Astrocyte of the cerebellum (primary cell): ENCODE results near the gene UBE2E2.
"Not testable (repeated sequence)": the region's sequence is repeated elsewhere in the genome, so short reads cannot be mapped to it uniquely, and the experiment has no call there.

ENCODE experiments used
- DNase-seq: peaks from one replicate; pipeline ENCODE4 v3.0.0-alpha.2; 2011; ENCODE audit warnings: low read depth
- H3K4me3 ChIP-seq: 2 replicates; pipeline ENCODE4 v1.5.1; 2011; ENCODE audit warnings: mild to moderate bottlenecking, low read depth, low read length, moderate library complexity
- in situ Hi-C: cut with HindIII; loops from 2 replicates; pipeline ENCODE4 v1.10.0; 2017; ENCODE audit warnings: low sequenced_read_pairs
- TF ChIP-seq, protein P1 (sequence below): IDR thresholded peaks from 2 replicates; pipeline ENCODE4 v1.5.1; 2012; ENCODE audit warnings: low read length, low read depth, moderate library complexity, mild to moderate bottlenecking; ENCODE audit errors: missing control alignments

The UBE2E2 gene

DNA sequence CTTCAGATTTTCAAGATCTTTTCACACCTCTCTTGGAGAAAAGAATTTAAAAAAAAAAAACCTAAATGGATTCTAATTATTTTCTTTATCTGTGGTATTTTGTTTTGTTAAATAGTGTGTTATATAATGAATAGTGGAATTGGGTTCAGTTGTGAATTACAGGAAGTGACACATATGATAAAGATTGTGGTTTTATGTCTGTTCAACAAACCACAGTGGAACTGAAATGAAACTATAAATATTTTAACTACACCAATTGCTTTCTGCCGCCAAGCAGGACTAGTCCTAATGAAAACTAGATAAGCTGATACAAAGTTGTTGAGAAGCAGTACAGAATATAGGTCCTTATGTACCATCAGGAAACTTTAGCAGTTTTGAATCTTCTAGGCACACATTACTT, 121.6 kb downstream of the UBE2E2 start:
- peak; percentile 45 for DNase-seq
- TF ChIP-seq, protein P1, sequence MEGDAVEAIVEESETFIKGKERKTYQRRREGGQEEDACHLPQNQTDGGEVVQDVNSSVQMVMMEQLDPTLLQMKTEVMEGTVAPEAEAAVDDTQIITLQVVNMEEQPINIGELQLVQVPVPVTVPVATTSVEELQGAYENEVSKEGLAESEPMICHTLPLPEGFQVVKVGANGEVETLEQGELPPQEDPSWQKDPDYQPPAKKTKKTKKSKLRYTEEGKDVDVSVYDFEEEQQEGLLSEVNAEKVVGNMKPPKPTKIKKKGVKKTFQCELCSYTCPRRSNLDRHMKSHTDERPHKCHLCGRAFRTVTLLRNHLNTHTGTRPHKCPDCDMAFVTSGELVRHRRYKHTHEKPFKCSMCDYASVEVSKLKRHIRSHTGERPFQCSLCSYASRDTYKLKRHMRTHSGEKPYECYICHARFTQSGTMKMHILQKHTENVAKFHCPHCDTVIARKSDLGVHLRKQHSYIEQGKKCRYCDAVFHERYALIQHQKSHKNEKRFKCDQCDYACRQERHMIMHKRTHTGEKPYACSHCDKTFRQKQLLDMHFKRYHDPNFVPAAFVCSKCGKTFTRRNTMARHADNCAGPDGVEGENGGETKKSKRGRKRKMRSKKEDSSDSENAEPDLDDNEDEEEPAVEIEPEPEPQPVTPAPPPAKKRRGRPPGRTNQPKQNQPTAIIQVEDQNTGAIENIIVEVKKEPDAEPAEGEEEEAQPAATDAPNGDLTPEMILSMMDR = no peak
- in situ Hi-C loops = no loop called here
- H3K4me3 ChIP-seq = no peak overlapping the region

DNA sequence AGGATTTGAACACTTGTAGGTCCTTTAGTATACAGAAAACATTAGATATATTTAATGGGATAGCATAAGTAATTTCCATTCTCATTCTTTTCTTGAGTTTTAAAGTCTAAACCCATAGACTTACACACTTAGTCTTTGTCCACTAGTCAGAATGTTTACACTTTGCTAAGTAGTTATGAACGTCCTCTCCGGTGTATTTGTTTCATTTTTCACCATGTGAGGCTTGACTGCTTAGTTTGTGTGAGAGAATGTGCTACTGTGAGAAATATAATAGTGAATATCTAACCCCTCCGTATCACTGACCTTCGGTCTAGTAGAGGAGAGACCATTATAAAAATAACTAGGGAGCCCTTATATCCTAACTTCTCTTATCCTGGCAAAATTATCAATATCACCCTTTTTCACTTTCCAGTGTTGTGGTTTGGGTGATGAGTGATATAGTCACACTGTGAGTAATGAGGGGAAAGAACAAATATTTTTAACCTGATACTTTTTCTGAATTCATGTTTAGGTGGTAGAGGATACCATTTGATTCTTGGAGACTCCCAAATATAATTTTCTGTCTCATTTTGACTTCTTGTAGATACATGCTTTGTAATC, 122.4 kb downstream of the UBE2E2 start:
- no peak overlapping the region for H3K4me3 ChIP-seq
- no peak for DNase-seq
- TF ChIP-seq, protein P1 = no peak
- in situ Hi-C loops = no loop called here

DNA sequence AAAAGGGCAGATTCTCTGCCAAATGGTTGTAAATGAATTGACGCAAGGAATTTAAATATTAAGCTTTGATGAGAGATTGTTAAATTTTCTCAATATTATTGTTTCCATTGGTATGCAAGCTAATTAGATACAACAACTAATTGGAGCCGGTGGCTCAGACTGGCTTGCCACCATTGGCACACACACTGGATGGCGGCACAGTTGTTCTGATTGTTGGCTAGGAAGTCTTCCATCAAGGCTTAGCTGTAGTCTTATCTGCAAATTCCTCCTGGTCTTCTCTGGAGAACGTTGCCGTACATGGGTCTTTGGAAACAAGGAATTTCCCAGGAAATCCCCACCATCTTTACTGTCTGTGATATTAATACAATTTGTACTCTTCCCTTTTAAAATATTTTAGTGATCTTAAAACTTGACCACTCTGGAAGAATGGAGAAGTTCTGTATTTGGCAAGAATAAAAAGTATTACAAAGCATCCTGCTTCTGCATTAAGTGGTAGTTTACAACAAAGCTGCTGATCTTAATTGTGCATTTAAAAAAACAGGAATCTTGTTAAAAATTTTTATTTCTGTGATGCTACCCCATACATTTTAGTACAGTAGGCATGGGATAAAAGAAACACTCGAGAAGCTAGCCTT, 126.5 kb downstream of the UBE2E2 start:
- no peak for DNase-seq
- in situ Hi-C loops = no loop called here
- TF ChIP-seq, protein P1 = no peak
- no peak overlapping the region for H3K4me3 ChIP-seq

DNA sequence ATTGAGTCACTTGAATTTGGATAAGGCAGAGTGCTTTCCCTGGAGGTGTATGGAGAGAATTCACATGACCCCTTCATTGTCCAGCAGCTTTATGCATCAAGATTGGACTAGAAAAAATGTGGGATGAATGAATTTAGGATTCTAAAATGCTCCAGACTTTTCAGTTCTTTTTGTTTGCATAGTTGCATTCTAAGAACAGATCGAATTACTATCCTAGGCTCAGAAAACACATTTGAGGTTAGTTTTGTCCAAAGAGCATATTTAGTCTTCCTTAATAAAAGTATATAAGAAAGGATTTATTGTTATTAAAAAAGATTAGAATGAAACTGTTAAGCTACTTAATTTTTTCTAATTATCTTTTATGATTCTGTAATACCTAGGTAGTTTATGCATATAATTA, 127.4 kb downstream of the UBE2E2 start:
- in situ Hi-C loops = no loop called here
- TF ChIP-seq, protein P1 = no peak
- no peak overlapping the region for H3K4me3 ChIP-seq
- DNase-seq = no peak

DNA sequence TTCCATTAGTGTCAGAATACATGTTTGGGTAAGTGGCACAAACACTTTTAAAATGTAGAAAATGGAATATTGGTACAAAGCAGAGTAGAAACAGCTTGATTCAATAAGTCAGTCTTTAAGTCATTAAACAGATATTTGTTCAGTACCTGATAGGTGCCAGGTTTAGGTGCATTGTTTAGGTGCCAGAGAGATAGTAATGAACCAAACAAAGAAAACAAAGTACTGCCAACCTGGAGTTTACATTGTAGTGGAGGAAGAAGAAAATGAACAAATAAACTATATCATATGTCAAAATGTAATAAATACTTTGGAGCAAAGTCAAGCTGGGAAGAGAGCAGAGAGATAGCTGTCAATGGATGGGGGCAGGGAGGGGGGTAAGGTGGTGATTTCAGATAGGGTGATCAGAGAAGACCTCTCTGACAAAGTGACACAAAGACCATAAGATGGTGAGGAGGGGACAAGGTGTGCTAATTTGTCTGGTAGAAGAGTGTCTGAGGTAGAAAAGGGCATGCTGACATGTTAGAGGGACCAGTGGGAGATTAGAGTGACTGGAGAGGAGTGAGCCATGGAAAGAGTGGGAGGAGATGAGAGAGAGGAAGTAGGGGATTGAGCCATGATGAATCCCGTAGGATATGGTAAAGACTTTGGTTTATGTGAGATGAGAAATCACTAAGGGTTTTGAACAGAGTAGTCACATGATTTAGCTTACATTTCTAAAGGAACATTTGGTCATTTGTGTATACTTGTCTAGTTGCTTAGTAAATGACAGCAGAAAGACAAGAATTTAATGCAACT, 128.2 kb downstream of the UBE2E2 start:
- H3K4me3 ChIP-seq = no peak overlapping the region
- no peak for DNase-seq
- TF ChIP-seq, protein P1 = no peak
- in situ Hi-C loops = no loop called here

DNA sequence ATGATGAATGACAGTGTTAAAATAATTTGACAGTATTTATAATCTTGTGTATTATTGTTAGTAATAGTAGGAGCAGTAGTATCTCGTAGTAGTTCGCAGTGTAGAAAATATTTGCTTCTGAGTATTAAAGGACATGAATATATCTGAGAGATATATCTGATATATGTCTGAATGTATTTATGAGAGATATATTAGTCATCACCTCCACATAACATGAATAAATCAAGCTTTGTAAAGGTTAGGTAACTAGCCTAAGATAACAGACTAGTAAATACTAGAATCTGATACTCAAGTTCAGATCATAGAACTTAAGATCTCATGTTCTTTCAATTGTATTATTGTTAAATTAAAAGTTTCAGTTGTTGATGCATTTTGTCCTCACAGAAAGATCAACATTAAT, 130.5 kb downstream of the UBE2E2 start:
- in situ Hi-C loops = no loop called here
- TF ChIP-seq, protein P1 = no peak
- DNase-seq = no peak
- no peak overlapping the region for H3K4me3 ChIP-seq

DNA sequence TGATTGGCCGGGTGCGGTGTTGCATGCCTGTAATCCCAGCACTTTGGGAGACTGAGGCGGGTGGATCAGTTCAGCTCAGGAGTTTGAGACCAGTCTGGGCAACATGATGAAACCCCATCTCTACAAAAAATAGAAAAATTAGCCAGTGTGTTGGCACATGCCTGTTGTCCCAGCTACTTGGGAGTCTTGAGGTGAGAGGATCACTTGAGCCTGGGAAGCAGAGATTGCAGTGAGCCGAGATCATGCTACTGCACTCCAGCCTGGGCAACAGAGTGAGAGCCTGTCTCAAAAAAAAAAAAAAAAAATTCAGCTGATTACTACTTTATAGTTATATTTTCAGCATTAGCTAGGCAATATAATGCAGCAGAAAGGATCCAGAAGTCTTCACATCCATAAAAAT, 133.7 kb downstream of the UBE2E2 start:
- in situ Hi-C loops, DNase-seq, H3K4me3 ChIP-seq: not testable (repeated sequence)
